GM12891 (cell line): Measurements from ENCODE around the gene RPL31.

Experiments
- DNase-seq: peaks from one replicate; pipeline ENCODE4 v3.0.0; 2011; ENCODE audit warnings: low spot score; ENCODE audit not compliant: insufficient read length
- FAIRE-seq: peaks from 2 replicates; lab custom pipeline; 2011; peaks lifted over from hg19 to GRCh38; lab: Jason Lieb, UNC
- PAX5 ChIP-seq: IDR thresholded peaks from 2 replicates; pipeline ENCODE4 v1.6.1; 2011; ENCODE audit warnings: low read length, moderate library complexity, mild to moderate bottlenecking; ENCODE audit not compliant: insufficient read depth, severe bottlenecking
- POLR2A ChIP-seq: IDR thresholded peaks from 2 replicates; pipeline ENCODE4 v1.6.1; 2011; ENCODE audit warnings: low read depth, low read length, control low read depth
- POLR2AphosphoS5 ChIP-seq: IDR thresholded peaks from 2 replicates; pipeline ENCODE4 v1.6.1; 2011; ENCODE audit warnings: low read depth, low read length, control low read depth
- POU2F2 ChIP-seq: IDR thresholded peaks from 2 replicates; pipeline ENCODE4 v1.6.1; 2011; ENCODE audit warnings: low read depth, mild to moderate bottlenecking, control low read depth, low read length, moderate library complexity
- SPI1 ChIP-seq: IDR thresholded peaks from 2 replicates; pipeline ENCODE4 v1.6.1; 2011; ENCODE audit warnings: low read depth, low read length, control low read depth
- TAF1 ChIP-seq: IDR thresholded peaks from 2 replicates; pipeline ENCODE4 v1.6.1; 2011; ENCODE audit warnings: low read depth, low read length, control low read depth

RPL31 gene

DNA sequence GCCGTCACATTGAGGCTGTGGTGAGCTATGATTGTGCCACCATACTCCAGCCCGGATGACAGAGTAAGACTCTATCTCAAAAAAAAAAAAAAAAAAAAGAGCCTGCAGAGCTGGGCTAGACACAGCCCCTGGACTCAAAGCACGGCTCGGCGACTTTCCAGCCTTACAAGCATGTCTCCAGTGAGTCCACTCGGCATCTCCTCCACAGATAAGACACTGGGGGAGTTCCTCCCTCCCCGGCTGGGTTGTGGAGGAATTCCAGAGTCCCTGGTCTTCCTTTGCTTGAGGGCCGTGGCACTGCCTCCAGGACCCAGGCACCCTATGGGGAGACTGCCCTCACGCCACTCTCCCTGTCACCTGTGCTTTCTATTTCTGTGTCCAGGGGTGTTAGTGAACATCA lies 30.9 kb upstream of the RPL31 start:
- DNase-seq (no peak), FAIRE-seq (no peak)
- TF ChIP-seq TAF1 (no peak), POU2F2 (no peak), SPI1 (no peak), POLR2A (no peak), PAX5 (no peak), POLR2AphosphoS5 (no peak)

DNA sequence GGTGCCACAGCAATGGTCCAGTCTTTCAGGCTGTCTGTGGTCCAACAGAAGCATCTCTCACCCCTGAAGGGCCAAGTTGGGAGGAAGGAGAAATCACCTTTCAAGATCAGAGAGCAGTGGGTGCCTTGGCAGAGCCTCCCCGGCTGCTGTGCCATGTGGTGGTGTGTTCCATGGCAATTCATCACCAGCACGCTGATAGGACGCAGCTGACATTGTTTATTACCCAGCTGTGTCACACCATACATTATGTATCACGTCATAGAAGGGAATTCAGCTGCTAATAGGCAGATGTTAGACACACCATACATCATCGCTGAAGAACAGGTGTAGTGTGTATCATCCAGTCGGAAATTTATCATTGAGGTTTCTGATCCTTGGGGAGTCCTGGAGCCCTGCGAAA lies 29.6 kb upstream of the RPL31 start:
- TF ChIP-seq PAX5 (no peak), POLR2AphosphoS5 (no peak), SPI1 (no peak), TAF1 (no peak), POLR2A (no peak), POU2F2 (no peak)
- FAIRE-seq (no peak), DNase-seq (no peak)

DNA sequence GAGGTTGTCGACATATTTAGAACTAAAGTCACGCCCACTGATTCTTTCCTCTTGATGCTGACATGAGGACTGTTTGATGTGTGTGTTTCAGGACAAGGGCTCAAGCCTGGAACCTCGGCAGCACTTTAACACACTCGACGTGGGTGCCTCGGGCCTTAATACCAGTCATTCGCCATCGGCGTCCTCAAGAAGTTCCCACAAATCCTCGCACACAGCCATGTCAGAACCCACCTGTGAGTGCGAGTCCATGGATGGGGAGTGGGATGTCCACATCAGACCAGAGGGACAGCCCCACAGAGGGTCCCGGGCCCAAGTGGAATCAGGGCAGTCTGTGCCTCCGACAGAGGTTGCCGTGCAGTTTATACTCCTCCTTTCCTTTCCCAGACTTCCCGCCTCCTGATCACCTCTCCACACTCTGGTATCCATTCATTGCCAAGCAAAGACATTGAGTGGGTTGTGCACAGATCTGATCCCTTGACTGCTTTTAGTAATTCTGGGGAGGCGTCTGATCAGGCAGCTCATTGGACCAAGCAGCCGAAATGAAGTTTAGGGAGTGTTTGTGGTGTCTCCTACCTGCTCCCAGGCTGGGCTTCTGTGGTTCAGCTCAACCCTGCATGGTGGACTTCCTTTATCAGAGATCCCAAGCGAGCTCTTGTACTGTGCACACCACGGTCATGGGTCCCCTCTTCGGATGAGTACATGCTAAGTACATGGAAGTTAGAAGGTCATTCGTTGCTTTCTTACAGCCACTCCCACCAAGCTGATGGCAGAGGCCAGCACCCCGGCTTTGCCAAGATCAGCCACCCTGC lies 27.2 kb upstream of the RPL31 start:
- TF ChIP-seq PAX5 (no peak), POLR2AphosphoS5 (no peak), POU2F2 (no peak), SPI1 (no peak), TAF1 (no peak), POLR2A (no peak)
- FAIRE-seq (no peak), DNase-seq (no peak)

DNA sequence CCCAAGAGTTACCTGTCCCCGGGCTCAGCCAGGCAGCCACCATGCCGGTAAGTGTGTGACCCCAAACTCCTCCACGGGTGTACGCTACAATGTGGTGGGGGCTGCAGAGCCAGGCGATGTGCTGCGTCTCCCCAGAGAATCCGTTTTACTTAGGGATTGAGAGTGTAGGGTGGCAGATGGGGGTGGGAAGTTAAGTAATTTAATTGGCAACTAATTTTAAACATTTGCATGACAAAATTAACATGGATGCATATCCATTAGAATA lies 26.6 kb upstream of the RPL31 start:
- FAIRE-seq, result no peak
- TF ChIP-seq PAX5 (no peak), POLR2A (no peak), POU2F2 (no peak), POLR2AphosphoS5 (no peak), SPI1 (no peak), TAF1 (no peak)
- DNase-seq, result no peak

DNA sequence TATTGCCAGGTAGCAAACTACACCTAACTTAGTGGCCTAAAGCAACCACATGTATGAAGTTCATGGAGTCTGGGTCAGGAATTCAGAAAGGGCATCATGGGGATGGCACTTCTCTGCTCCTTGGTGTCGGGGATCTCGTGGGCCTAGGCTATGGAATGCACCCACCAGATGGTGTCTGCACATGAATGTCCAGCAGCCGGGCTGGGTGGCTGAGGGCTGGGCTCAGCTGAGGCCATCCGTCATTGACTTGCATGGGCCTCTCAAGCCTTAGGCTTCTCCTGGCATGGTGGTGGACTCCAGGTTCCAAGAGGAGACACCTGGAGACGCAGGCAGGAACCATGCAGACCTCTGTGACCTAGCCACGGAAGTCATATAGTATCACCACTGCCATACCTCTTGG lies 26.0 kb upstream of the RPL31 start:
- FAIRE-seq, result no peak
- no peak for TF ChIP-seq PAX5
- no peak for TF ChIP-seq POLR2AphosphoS5
- TF ChIP-seq POLR2A, result no peak
- TF ChIP-seq SPI1, result no peak
- no peak for DNase-seq

DNA sequence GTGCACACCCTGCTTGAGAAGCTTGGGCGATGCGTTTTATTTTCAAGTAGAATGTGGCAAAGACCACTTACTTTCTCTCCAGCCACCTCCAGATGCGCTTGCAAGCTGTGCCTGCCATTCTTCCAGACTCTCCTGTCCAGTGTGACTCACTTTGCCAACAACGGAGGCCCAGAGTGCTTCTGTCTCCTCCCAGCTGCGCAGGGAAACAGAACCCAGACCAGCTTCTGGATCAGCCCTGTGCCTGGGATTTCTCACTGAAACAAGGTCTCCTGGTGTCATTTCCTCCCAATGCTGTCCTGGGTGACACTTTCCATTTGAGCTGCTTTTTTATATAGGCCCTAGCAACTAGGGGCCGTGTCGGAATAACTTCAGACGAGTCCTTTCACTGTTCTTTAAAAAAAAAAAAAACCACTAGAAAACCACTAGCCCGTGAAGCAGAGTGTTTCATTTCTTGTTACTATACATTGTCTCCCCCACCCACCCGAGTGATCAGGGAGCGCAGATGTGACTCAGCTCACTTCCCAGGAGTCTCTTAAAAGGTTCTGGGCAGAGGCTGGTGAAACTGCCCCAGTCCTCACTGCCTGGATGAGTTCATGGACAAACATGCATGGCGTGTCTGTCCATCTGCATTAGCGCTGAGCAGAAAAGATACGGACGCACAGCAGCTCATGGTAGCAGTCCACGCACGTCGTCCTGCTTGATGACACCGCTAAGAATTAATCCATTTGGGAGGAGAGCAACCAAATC lies 25.3 kb upstream of the RPL31 start:
- TF ChIP-seq SPI1 (peak; percentile 37; the same call in 1 of the 2 replicates), POLR2AphosphoS5 (no peak), PAX5 (peak; percentile 72), POLR2A (no peak)
- FAIRE-seq, result peak; percentile 71
- peak; percentile 69 for DNase-seq

DNA sequence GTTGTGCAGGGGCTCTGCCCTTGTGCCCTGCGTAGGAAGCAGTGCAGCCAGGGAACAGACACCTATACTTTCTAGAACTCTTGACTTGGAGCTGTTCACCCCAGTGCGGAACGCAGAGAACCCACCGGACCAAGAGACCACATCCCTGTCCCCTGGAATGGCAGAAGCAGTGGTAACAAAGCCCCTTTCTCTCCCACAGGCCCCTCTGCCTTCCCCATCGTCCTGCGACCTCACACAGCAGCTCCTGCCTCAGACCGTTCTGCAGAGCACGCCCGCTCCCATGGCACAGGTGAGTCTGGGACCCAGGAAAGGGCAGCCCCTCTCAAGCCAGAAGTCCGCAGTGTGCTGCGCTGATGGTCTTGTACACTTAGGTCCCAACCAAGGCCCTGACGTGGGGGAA lies 24.6 kb upstream of the RPL31 start:
- TF ChIP-seq PAX5 (no peak), POLR2A (no peak), SPI1 (no peak), TAF1 (no peak), POU2F2 (no peak), POLR2AphosphoS5 (no peak)
- FAIRE-seq (no peak), DNase-seq (no peak)

DNA sequence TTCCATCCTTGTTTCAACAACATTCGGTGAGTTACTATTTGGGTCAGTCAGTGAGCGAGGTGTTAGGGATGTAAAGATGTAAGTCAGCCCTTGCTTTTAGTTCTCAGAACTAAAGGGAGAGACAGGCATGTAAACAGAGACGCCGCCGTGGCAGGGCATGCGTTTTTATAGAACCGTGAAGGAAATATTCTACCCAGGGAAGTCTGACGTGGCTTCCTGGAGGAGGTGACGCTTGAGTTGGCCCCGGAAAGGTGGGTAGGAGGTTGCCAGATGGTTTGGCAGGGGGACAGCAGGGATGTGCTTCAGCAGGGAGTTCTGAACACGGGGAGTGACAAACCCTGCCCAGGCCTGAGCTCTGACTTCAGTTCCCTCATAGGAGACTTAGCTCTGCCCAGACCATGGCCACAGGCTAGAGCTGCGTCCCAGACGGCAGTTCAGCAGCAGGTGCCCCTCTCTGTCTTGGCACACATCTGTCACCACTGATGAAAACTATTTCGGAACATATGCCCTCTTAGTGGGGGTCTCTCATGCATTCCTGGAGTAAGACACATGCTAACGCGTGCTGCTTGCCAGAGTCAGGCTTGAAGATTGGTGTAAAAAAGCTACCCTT lies 23.4 kb upstream of the RPL31 start:
- DNase-seq (no peak), FAIRE-seq (peak; percentile 41)
- TF ChIP-seq POU2F2, result no peak
- no peak for TF ChIP-seq POLR2AphosphoS5
- no peak for TF ChIP-seq SPI1
- TF ChIP-seq TAF1, result no peak
- TF ChIP-seq PAX5, result no peak
- TF ChIP-seq POLR2A, result no peak

DNA sequence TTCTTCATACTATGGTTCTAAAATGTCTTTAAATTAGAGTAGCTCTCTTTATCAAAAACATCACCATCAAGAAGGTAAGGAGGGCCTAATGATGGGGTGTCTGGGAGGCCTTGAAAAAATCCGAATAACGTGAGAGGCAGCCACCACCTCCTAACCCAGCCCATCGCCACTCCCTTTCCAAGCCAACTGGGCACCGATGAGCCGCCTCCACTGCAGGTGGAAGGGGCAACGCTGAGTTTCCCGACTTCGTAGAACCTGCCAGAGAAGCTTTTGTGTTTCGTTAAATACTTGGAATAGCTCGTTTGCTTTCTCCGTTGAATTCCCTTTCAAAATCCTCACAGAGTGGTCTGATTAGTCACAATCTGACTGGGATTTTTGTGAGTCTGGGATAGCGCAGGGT lies 22.0 kb upstream of the RPL31 start:
- no peak for FAIRE-seq
- no peak for DNase-seq
- TF ChIP-seq TAF1 (no peak), POU2F2 (no peak), SPI1 (no peak), PAX5 (no peak), POLR2A (no peak), POLR2AphosphoS5 (no peak)

DNA sequence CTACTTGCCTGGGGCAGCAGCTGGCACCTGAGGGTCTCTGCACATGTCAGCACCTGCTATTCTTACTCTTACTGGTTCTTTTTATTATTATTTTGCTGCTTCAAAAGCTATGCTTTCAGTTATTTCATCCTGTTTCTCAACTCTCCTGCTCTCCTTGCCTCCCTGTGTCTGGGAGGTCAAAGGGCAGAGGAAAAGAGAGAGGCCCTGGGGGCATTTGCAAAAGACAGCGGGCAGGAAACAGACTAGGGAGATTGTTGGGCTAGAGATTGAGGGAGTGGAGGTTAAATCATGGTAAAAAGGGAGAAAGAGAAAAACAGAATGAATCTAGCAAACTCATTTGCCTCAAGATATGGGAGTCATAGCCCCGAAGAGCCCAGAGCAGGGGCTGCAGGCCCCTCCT lies 21.1 kb upstream of the RPL31 start:
- FAIRE-seq, result no peak
- DNase-seq, result no peak

More for the DNA sequence above, 21.1 kb upstream of the RPL31 start:
- no peak for TF ChIP-seq POU2F2
- no peak for TF ChIP-seq POLR2A
- no peak for TF ChIP-seq TAF1
- TF ChIP-seq POLR2AphosphoS5, result no peak
- TF ChIP-seq SPI1, result no peak
- TF ChIP-seq PAX5, result no peak
